Measurements from ENCODE around the gene GSDMA. TPM values are rescaled to one million over a fixed set of nuclear protein-coding genes. Genes with fewer than 3 reads are reported as not detected.

The GSDMA gene
- total RNA-seq, 4 donors from 2014 or later, result 0.11 to 0.99 (median 0.45) TPM; not detected in 1

- 17% methylated on average over 2 of the region's 15 CpGs for WGBS
- H3K27me3 ChIP-seq, result no peaks in the 10 kb centered on the region
- peak overlapping the region; percentile 89 to 94 (median 93) for H3K27ac ChIP-seq (replicated peaks in 1 of 4)
- intact Hi-C loops (cut with DNase I), result loop anchor here (2.0 kb wide), 1 partner anchor 54 kb away; the partner anchor contains the start of gene PSMD3
- peaks cover 22 to 27% (median 24%) of the 10 kb centered on the region in 4 donors for H3K36me3 ChIP-seq
- H3K4me3 ChIP-seq, result peak overlapping the region; percentile 80 to 92 (median 91)
- DNase-seq (ENCODE audit: extremely low spot score), result no peak
- no peak for TF ChIP-seq POLR2AphosphoS5 (IDR thresholded peaks at IDR 0.05)
- no peak for TF ChIP-seq POLR2A (IDR thresholded peaks at IDR 0.05; ENCODE audit: low read depth)
- TF ChIP-seq, protein P1, sequence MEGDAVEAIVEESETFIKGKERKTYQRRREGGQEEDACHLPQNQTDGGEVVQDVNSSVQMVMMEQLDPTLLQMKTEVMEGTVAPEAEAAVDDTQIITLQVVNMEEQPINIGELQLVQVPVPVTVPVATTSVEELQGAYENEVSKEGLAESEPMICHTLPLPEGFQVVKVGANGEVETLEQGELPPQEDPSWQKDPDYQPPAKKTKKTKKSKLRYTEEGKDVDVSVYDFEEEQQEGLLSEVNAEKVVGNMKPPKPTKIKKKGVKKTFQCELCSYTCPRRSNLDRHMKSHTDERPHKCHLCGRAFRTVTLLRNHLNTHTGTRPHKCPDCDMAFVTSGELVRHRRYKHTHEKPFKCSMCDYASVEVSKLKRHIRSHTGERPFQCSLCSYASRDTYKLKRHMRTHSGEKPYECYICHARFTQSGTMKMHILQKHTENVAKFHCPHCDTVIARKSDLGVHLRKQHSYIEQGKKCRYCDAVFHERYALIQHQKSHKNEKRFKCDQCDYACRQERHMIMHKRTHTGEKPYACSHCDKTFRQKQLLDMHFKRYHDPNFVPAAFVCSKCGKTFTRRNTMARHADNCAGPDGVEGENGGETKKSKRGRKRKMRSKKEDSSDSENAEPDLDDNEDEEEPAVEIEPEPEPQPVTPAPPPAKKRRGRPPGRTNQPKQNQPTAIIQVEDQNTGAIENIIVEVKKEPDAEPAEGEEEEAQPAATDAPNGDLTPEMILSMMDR (IDR thresholded peaks at IDR 0.05), result no peak
- no peak for TF ChIP-seq EP300 (IDR thresholded peaks at IDR 0.05)
- H3K4me1 ChIP-seq, result peaks cover 42 to 56% (median 47%) of the 10 kb centered on the region in 4 donors
- no peaks in the 10 kb centered on the region for H3K9me3 ChIP-seq
These were observed 36.2 kb upstream of the GSDMA start for GRCh38 chr17:39926588-39927100.

- peaks cover 16 to 20% (median 17%) of the 10 kb centered on the region in 4 donors for H3K36me3 ChIP-seq
- H3K27me3 ChIP-seq, result no peaks in the 10 kb centered on the region
- peak within 1 kb of the TSS; percentile 89 to 94 (median 93) for H3K27ac ChIP-seq (replicated peaks in 1 of 4)
- DNase-seq (ENCODE audit: extremely low spot score), result peak; percentile 98
- WGBS, result under 1% methylated on average over 62 of the region's 72 CpGs
- intact Hi-C loops (cut with DNase I), result loop anchor here (2.0 kb wide), 1 partner anchor 53 kb away; the partner anchor contains the start of gene PSMD3
- no peaks in the 10 kb centered on the region for H3K9me3 ChIP-seq
- peak within 1 kb of the TSS; percentile 80 to 92 (median 91) for H3K4me3 ChIP-seq
- TF ChIP-seq, protein P1 (IDR thresholded peaks at IDR 0.05), result no peak
- TF ChIP-seq POLR2AphosphoS5 (IDR thresholded peaks at IDR 0.05), result peak; percentile 92 to 98
- TF ChIP-seq EP300 (IDR thresholded peaks at IDR 0.05), result no peak
- peak; percentile 54 for TF ChIP-seq POLR2A (IDR thresholded peaks at IDR 0.05; ENCODE audit: low read depth)
- H3K4me1 ChIP-seq, result peaks cover 42 to 56% (median 47%) of the 10 kb centered on the region in 4 donors
These were observed 35.5 kb upstream of the GSDMA start, which contains the start of the genes LRRC3C and ORMDL3 for GRCh38 chr17:39927101-39927928. LRRC3C (plus strand) TSS chr17:39927732; CDS start chr17:39941524, 13,792 bp downstream. ORMDL3 (minus strand) TSS chr17:39927601; CDS start chr17:39924203, 3,398 bp downstream.

GRCh38 chr17:39927929-39928857 lies 34.6 kb upstream of the GSDMA start:
- TF ChIP-seq POLR2A (IDR thresholded peaks at IDR 0.05; ENCODE audit: low read depth) (no peak), EP300 (IDR thresholded peaks at IDR 0.05) (no peak)
- TF ChIP-seq, protein P1 (IDR thresholded peaks at IDR 0.05), result no peak
- Histone ChIP-seq H3K4me3 (peak overlapping the region; percentile 80 to 92 (median 91)), H3K27me3 (no peaks in the 10 kb centered on the region), H3K9me3 (no peaks in the 10 kb centered on the region), H3K36me3 (peaks cover 7 to 12% (median 8%) of the 10 kb centered on the region in 4 donors), H3K4me1 (peaks cover 42 to 56% (median 47%) of the 10 kb centered on the region in 4 donors), H3K27ac (replicated peaks in 1 of 4) (peak overlapping the region; percentile 89 to 94 (median 93))
- WGBS, result 44% methylated on average over 9 of the region's 17 CpGs
- intact Hi-C loops (cut with DNase I), result loop anchor here (2.0 kb wide), 1 partner anchor 53 kb away; the partner anchor contains the start of gene PSMD3
- peak; percentile 93 for DNase-seq (ENCODE audit: extremely low spot score)
